Keratinocyte (primary cell): Measurements from ENCODE around the gene DALRD3.

Experiments used
- CTCF ChIP-seq, 3 experiments: IDR thresholded peaks in 1 of 3; conservative IDR thresholded peaks in 1 of 3; optimal IDR thresholded peaks in 1 of 3; 2 replicates in 2 of 3; 3 replicates in 1 of 3; pipeline versions ENCODE3 to v1.5.1; 2011; ENCODE audit warnings: low read length in 3 of 3, mild to moderate bottlenecking in 3 of 3, moderate library complexity in 2 of 3, control low read depth in 1 of 3, inconsistent platforms in 1 of 3; ENCODE audit not compliant: insufficient read depth in 2 of 3; ENCODE audit errors: extremely low read depth in 1 of 3
- EZH2 ChIP-seq: IDR thresholded peaks from one replicate; pipeline ENCODE4 v1.6.1; 2012; ENCODE audit warnings: inconsistent platforms, mild to moderate bottlenecking, low read length, moderate library complexity

DNA sequence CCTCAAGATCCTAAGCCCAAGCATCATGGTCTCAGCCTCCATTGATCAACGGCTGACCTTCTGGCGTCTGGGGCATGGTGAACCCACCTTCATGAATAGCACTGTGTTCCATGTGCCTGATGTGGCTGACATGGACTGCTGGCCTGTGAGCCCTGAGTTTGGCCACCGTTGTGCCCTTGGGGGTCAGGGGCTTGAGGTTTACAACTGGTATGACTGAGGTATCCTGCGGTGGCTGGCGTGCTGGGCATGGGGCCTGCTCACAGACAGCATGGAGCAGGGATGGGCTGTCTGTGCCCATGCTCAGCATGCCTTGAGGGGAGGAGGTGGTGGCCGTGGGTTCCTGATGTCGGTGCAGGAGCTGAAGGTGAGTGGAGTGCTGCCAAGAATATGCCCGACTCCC lies 3.3 kb downstream of the DALRD3 start:
- TF ChIP-seq CTCF (optimal IDR thresholded peaks at IDR 0.05 in 1 of 3, IDR thresholded peaks at IDR 0.05 in 1 of 3, conservative IDR thresholded peaks at IDR 0.05 in 1 of 3; ENCODE audit: extremely low read depth in 1 of 3, insufficient read depth in 2 of 3, low read length in 3 of 3) (no peak), EZH2 (no peak)
